Mesodermal cell (in vitro differentiated cells): ENCODE data around the gene CENPN.
A peak's percentile ranks its signal among the peaks of the same experiment; 100 is the strongest.

Experiments
- H3K27ac ChIP-seq: 2 replicates; pipeline ENCODE4 v1.7.0; 2013; ENCODE audit warnings: mild to moderate bottlenecking, low read depth, low read length, moderate library complexity; ENCODE audit not compliant: severe bottlenecking
- H3K36me3 ChIP-seq: 2 replicates; pipeline ENCODE4 v1.7.1; 2013; ENCODE audit warnings: mild to moderate bottlenecking, low read length, moderate library complexity; ENCODE audit not compliant: control insufficient read depth, insufficient read depth
- H3K4me1 ChIP-seq: one replicate; pipeline ENCODE4 v1.7.1; 2013; ENCODE audit warnings: mild to moderate bottlenecking, low read length; ENCODE audit not compliant: insufficient read depth, control insufficient read depth, poor library complexity, severe bottlenecking
- H3K4me3 ChIP-seq: 2 replicates; pipeline ENCODE4 v1.7.0; 2013; ENCODE audit warnings: low read length, control low read depth, mild to moderate bottlenecking; ENCODE audit not compliant: insufficient read depth, poor library complexity, severe bottlenecking; ENCODE audit errors: extremely low read depth
- H3K9me3 ChIP-seq: 2 replicates; pipeline ENCODE4 v1.7.1; 2013; ENCODE audit warnings: mild to moderate bottlenecking, low read length, moderate library complexity; ENCODE audit not compliant: control insufficient read depth
- WGBS, 2 experiments: methylation state at CpG; one replicate each; pipeline ENCODE4 v1.1.5; 2013; ENCODE audit warnings: missing lambda C conversion rate in 2 of 2; ENCODE audit not compliant: insufficient coverage in 2 of 2; 5-methylcytosine and 5-hydroxymethylcytosine counted together

Gene CENPN

DNA sequence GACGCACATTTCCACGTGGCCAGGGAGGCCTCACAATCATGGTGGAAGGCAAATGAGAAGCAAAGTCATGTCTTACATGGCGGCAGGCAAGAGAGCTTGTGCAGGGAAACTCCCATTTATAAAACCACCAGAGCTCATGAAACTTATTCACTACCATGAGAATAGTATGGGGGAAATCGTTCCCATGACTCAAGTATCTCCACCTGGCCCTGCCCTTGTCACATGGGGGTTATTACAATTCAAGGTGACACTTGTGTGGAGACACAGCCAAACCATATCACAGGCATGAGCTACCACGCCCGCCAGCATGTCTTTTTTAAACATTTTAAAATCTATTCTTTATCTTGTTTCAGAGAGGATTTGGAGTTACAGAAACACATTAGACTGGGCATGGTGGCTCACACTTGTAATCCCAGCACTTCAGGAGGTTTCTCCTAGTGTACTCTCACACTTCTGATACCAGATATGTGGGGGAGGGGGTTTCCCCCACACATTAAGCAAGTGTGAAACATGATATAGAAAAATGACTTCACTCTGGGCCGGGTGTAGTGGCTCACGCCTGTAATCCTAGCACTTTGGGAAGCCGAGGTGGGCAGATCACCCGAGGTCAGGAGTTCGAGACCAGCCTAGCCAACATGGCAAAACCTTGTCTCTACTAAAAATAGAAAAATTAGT is 23.1 kb downstream of the CENPN start:
- no peak overlapping the region for H3K4me3 ChIP-seq
- WGBS, 2 experiments: 96 to 98% methylated on average over 5 of the region's 11 CpGs
- peaks cover 46% of the 10 kb centered on the region for H3K36me3 ChIP-seq
- no peak overlapping the region for H3K27ac ChIP-seq
- H3K9me3 ChIP-seq: peaks cover 7% of the 10 kb centered on the region
- H3K4me1 ChIP-seq: no peaks in the 10 kb centered on the region

DNA sequence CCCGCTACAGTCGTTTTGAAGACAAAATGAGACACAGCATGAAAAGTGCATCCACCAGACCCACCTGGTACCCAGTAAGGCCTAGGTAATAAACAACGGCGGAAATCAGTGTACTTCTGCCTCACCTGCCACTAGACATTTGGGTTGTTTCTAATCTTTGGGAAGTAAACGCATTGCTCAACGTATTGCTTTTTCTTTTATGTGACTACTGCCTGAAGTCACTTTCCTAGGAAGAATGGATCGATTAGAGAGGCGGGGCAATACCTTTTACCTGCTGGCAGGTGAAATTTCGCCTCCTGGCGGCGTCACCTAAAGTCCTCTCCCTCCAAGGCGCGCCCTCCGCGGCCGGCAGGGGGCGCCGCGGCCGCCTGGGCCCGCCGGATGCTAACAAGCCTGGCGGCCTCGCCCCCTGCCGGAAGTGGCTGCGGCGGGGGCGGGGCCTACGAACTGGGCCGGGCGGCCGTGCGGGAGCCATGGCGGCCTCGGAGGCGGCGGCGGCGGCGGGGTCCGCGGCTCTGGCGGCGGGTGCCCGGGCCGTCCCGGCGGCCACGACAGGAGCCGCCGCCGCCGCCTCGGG is 28.5 kb downstream of the CENPN start, which contains the start of gene ATMIN:
TSS of gene ATMIN (plus strand) at position 445 of the 577 bp plus-strand sequence. CDS start at position 474, 29 bp downstream.
- H3K36me3 ChIP-seq: peaks cover 32% of the 10 kb centered on the region
- H3K9me3 ChIP-seq: peaks cover 7% of the 10 kb centered on the region
- no peak within 1 kb of the TSS for H3K27ac ChIP-seq
- 5 to 6% methylated on average over 29 to 44 of the region's 54 CpGs for WGBS, 2 experiments
- H3K4me1 ChIP-seq: peaks cover 23% of the 10 kb centered on the region
- peak within 1 kb of the TSS; percentile 74 for H3K4me3 ChIP-seq

DNA sequence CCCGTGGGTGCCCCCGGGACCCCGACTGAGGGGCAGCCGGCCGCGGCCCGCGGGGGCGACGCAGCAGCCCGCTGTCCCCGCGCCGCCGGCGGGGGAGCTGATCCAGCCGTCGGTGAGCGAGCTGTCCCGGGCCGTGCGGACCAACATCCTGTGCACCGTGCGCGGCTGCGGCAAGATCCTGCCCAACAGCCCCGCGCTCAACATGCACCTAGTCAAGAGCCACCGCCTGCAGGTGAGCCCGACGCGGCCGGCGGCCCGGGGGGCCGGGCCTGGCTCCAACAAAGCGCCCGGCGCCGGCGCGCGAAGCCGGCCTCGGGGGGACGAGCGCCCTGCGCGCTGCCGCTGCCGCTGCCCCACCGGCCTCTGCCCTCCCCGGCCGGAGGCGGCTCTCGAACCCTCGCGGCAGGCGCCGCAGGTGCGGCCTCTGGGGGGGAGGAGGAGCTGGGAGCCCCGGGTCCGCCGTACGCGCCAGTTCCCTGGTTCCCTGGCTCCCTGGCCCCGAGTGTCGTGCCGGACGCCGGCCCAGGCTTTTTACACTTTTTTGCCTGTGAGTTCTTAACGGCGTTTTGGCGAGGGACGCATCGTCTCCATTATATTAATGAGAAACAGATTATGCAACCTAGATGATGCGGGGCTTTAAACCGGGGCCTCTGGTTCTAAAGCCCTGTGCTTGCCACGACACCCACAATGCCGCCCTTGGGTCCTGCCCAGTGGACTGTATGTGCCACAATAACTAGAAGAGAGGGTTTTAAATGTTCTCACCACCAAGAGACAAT is 29.1 kb downstream of the CENPN start:
- H3K9me3 ChIP-seq: peaks cover 7% of the 10 kb centered on the region
- no peak overlapping the region for H3K27ac ChIP-seq
- H3K36me3 ChIP-seq: peaks cover 35% of the 10 kb centered on the region
- H3K4me1 ChIP-seq: peaks cover 28% of the 10 kb centered on the region
- peak overlapping the region; percentile 74 for H3K4me3 ChIP-seq
- 0% methylated on average over 41 to 58 of the region's 80 CpGs for WGBS, 2 experiments

- Histone ChIP-seq H3K4me3 (peak overlapping the region; percentile 74), H3K36me3 (peaks cover 42% of the 10 kb centered on the region), H3K4me1 (peaks cover 28% of the 10 kb centered on the region), H3K27ac (no peak overlapping the region), H3K9me3 (peaks cover 7% of the 10 kb centered on the region)
- WGBS, 2 experiments: 15 to 48% methylated on average over 3 to 6 of the region's 10 CpGs
These were observed 29.8 kb downstream of the CENPN start for GRCh38 chr16:81036751-81037350.

DNA sequence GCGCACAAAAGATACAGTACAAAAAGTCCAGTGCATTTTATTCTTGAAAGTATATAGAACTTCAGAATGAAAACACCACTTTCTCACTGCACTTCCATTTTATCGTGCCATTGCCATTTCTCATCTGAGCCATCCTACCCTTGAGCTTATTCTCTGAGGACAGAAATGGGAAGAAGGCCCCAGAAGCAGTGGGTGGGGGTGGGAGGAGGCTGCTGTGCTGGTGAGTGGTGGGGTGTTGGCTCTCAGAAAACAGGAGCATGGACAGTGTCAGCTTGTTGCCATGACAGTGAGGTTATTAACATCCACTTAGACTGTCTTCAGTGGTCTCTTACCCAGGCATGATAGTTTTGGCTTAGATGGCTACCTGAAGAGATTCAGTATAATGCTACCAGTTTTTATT is 33.1 kb downstream of the CENPN start:
- Histone ChIP-seq H3K36me3 (peaks cover 74% of the 10 kb centered on the region), H3K4me3 (no peak overlapping the region), H3K4me1 (peaks cover 28% of the 10 kb centered on the region), H3K27ac (peak overlapping the region; percentile 0), H3K9me3 (no peaks in the 10 kb centered on the region)
- no CpG with 5 or more reads among the region's 2 CpGs for WGBS, 2 experiments

- no peaks in the 10 kb centered on the region for H3K9me3 ChIP-seq
- peak overlapping the region; percentile 0 for H3K27ac ChIP-seq
- no peak overlapping the region for H3K4me3 ChIP-seq
- 88 to 95% methylated on average over 4 to 5 of the region's 5 CpGs for WGBS, 2 experiments
- H3K36me3 ChIP-seq: peaks cover 81% of the 10 kb centered on the region
- H3K4me1 ChIP-seq: peaks cover 28% of the 10 kb centered on the region
These were observed 33.8 kb downstream of the CENPN start for GRCh38 chr16:81040842-81041241.

- Histone ChIP-seq H3K4me1 (peaks cover 28% of the 10 kb centered on the region), H3K9me3 (no peaks in the 10 kb centered on the region), H3K36me3 (peaks cover 82% of the 10 kb centered on the region), H3K27ac (no peak overlapping the region), H3K4me3 (no peak overlapping the region)
- 85 to 93% methylated on average over 3 of the region's 4 CpGs for WGBS, 2 experiments
These were observed 34.7 kb downstream of the CENPN start for GRCh38 chr16:81041696-81042095.

DNA sequence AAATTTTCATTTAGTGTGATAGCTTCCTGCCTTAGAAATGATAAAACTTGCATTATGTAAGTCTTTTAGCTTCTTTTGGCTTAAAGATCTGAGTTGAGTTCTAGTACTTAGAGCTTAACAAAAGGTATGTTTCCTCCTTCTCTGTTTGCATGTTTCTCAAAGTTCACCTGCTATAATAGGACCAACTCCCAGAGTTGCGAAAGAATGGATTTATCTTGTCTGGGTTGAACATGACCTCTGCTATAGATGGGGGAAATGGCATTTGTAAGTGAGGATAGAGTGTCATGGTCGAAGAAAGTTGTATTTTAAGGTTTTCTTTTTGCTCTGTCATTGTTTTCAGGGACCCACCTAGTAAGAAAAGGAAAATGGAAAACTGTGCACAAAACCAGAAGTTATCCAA is 35.8 kb downstream of the CENPN start:
- Histone ChIP-seq H3K4me3 (no peak overlapping the region), H3K27ac (no peak overlapping the region), H3K4me1 (peaks cover 23% of the 10 kb centered on the region), H3K9me3 (no peaks in the 10 kb centered on the region), H3K36me3 (peaks cover 75% of the 10 kb centered on the region)
- WGBS, 2 experiments: 100% methylated on average over 2 of the region's 2 CpGs; no CpG with 5 or more reads in 1 of the 2 experiments

GRCh38 chr16:81053761-81054160 is 46.7 kb downstream of the CENPN start:
- H3K4me1 ChIP-seq: no peaks in the 10 kb centered on the region
- no peak overlapping the region for H3K4me3 ChIP-seq
- no peaks in the 10 kb centered on the region for H3K36me3 ChIP-seq
- peaks cover 11% of the 10 kb centered on the region for H3K9me3 ChIP-seq
- 93 to 99% methylated on average over 8 of the region's 11 CpGs for WGBS, 2 experiments
- H3K27ac ChIP-seq: no peak overlapping the region

- H3K27ac ChIP-seq: no peak overlapping the region
- H3K4me1 ChIP-seq: no peaks in the 10 kb centered on the region
- no peaks in the 10 kb centered on the region for H3K9me3 ChIP-seq
- no peak overlapping the region for H3K4me3 ChIP-seq
- no peaks in the 10 kb centered on the region for H3K36me3 ChIP-seq
- WGBS, 2 experiments: 85 to 89% methylated on average over 13 of the region's 14 CpGs
These were observed 53.7 kb downstream of the CENPN start for GRCh38 chr16:81060576-81061306.
